Subcutaneous adipose tissue (tissue), 4 donors: ENCODE measurements around the gene CDIPT. TPM values are rescaled to one million over a fixed set of nuclear protein-coding genes. Genes with fewer than 3 reads are reported as not detected.

ENCODE experiments used
- CTCF ChIP-seq: fragments of 450-650 bp; IDR thresholded peaks from one replicate; pipeline ENCODE4 v1.5.1; 2016; ENCODE audit warnings: low read depth, mild to moderate bottlenecking, control low read depth, antibody characterized with exemption, moderate library complexity
- total RNA-seq, 4 donors: library from RNA; depleted of rRNA; stranded (reverse); fragments of >200 nt; gene quantifications; one replicate each; pipeline ENCODE4 v1.1.0, GENCODE V29; 2016

Gene CDIPT
- total RNA-seq, 4 donors from 2014 or later = 57.7 to 107 (median 94.7) TPM

GRCh38 chr16:29831490-29831889 is 31.5 kb downstream of the CDIPT start:
- TF ChIP-seq CTCF = no peak

DNA sequence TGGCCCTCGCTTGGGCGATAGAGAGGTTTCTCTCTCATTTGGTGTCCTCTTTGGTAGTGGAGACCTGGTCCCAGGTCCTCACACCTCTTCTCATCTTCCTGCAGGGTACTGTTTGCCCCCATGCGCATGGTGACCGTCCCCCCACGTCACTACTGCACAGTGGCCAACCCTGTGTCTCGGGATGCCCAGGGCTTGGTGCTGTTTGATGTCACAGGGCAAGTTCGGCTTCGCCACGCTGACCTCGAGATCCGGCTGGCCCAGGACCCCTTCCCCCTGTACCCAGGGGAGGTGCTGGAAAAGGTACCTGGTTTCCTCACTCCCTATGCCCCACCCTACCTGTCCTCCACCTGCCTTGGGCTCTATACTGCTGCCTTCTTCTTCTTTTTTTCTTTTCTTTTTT is 32.3 kb downstream of the CDIPT start:
- TF ChIP-seq CTCF = no peak

DNA sequence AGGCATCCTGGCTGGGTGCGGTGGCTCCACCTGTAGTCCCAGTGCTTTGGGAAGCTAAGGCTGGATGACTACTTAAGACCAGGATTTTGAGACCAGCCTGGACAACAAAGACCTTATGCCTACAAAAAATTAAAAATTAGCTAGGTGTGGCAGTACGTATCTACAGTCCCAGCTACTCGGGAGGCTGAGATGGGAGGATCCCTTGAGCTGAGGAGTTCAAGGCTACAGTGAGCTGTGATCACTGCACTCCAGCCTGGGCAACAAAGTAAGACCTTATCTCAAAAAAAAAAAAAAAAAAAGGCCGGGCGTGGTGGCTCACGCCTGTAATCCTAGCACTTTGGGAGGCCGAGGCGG is 36.7 kb downstream of the CDIPT start:
- TF ChIP-seq CTCF = no peak

DNA sequence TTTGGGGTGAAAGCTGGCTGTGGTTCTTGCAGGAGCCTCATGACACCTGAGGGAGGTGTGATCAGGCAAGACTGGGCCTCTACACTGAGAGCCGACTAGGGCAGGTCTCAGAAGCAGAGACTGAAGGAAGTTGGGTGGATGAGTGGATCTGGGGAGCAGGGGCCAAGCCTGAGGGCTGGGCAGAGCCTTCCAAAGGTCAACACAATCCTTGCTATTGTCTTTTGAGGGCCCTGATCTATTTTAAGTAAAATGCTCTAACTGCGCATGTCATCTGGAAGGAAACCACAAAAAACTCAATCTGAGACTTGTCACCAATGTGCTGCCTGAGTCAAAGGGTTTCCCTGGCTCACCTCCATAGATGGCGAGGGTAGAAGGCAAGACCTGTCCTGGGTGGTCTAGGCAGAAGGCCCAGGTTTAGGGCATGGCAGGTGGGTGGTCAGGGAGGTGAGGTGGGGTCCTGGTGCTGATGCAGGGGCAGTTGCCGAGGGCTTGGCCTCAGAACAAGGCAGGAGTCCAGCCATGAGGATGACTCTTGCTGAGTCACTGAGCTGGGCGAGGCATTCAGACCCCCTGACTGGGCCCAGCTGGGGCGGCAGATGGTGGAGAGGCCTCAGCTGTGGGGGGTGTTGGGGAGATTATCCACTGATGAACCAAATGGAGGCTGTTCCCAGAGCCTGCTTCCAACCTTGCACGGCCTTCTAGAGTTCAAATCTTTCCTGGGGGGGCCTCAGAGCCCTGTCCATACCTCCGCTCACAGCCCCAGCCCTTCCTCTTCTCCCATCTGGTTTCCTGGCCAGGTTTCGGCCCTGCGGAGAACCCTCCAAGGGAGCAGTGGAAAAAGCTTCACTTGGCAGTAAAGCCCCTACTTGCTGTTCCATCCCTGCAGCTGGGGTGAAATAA is 37.6 kb downstream of the CDIPT start:
- no peak for TF ChIP-seq CTCF

DNA sequence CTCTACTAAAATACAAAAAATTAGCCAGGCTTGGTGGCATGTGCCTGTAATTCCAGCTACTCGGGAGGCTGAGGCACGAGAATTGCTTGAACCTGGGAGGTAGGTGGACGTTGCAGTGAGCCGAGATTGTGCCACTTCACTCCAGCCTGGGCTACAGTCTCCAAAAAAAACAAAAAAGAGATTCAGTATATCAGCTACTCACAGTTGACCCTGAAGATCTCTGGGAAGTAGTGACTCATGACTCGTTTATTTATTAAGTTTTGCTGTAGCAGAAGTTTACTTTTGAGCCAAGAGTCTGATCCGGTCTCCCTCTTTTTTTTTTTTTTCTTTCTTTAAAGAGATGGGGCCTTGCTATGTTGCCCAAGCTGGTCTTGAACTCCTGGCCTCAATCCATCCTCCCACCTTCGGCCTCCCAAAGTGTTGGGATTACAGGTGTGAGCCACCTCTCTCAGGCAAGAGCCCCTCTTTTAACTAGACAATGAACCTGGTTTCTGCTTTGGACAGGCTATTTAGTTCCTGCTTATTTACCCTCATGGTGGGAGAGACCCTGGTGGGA is 38.4 kb downstream of the CDIPT start:
- TF ChIP-seq CTCF = no peak

- no peak for TF ChIP-seq CTCF
These were observed 41.3 kb downstream of the CDIPT start for GRCh38 chr16:29821643-29822115.

DNA sequence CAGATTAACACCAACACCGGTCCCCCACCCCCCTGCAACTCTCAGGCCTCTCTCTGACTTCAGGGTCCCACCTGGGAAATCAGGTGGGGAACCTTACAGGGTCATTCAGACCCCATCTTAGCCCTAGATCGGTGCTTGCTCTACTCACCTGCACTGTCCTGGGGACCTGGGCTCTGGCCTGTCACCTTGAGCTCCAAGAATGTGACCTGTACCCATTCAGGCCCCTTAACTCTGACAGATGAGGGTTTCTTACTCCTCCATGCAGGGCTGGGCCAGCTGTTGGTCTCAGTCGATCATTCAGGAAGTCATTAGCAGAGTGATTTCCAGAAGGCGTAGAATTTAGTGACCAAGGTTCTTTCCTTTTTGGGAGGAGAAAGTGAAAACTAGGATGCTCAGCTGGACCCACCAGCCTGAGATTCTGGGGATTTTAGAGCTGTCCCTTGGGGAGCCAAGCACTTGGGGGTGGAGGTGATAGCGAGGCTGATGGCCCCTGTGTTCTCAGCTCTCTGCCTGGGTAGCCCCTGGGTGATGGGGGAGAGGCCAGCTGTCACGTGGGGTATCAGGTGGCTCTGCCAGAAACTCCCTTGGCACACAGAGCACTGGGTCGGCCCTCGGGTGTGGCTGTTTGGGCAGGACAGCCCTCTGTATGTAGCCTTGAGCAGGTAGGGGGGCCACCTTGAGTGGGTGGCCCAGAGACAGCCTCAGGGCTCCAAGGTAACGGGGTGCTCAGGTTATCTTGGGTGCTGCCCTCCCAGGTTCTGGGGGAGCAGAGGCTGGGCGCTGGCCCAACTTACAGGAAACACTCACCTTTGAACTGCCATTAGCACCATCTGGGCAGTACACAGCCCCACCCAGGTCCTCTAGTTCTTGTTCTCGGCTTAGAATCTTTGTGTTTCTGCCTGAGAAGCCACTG is 42.0 kb downstream of the CDIPT start:
- TF ChIP-seq CTCF = no peak
